GM18909 (cell line): ENCODE data around the gene PRDX3.

Source experiments
- ATAC-seq: cut with Tn5 transposase; IDR thresholded peaks from one replicate; pipeline ENCODE4 v1.9.1; 2021; ENCODE audit warnings: mild to moderate bottlenecking; ENCODE audit not compliant: unreplicated experiment, poor library complexity

Gene PRDX3

GRCh38 chr10:119178372-119179119, at the start of gene PRDX3:
Gene PRDX3 (minus strand): TSS chr10:119178812. CDS start chr10:119178790, 22 bp downstream.
- peak; percentile 95 for ATAC-seq

GRCh38 chr10:119227825-119228224, 49.2 kb upstream of the PRDX3 start:
- ATAC-seq = no peak

- no peak for ATAC-seq
These were observed 46.6 kb upstream of the PRDX3 start for GRCh38 chr10:119225083-119225658.

GRCh38 chr10:119222966-119223386, 44.4 kb upstream of the PRDX3 start:
- ATAC-seq = no peak

- no peak for ATAC-seq
These were observed 43.9 kb upstream of the PRDX3 start for GRCh38 chr10:119222537-119222936.

- ATAC-seq = no peak
These were observed 43.1 kb upstream of the PRDX3 start for GRCh38 chr10:119221666-119222065.

- no peak for ATAC-seq
These were observed 42.6 kb upstream of the PRDX3 start for GRCh38 chr10:119221201-119221600.

DNA sequence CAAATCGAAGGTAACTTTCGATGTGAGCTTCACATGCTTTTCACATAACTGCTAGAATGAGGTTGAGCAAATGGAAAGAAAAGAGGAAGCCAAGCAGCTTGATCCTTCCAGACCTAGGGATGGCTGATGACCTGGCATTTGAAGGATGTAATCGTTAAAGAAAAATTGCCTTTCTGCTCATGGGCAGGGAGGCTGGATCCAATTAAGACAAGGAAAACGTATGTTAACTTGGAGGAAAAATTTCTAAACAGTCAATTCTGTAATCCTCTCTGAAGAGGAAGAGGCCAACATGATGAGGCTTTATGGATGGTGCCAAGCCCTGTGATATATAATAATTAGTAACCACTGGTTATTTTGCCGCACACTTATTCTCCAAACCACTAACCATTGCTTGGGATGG, 41.3 kb upstream of the PRDX3 start:
- ATAC-seq = no peak

- ATAC-seq = no peak
These were observed 39.4 kb upstream of the PRDX3 start for GRCh38 chr10:119217991-119218490.

- ATAC-seq = no peak
These were observed 38.8 kb upstream of the PRDX3 start for GRCh38 chr10:119217401-119217800.

GRCh38 chr10:119216127-119216526, 37.5 kb upstream of the PRDX3 start:
- ATAC-seq = no peak

GRCh38 chr10:119215371-119215770, 36.8 kb upstream of the PRDX3 start:
- no peak for ATAC-seq

DNA sequence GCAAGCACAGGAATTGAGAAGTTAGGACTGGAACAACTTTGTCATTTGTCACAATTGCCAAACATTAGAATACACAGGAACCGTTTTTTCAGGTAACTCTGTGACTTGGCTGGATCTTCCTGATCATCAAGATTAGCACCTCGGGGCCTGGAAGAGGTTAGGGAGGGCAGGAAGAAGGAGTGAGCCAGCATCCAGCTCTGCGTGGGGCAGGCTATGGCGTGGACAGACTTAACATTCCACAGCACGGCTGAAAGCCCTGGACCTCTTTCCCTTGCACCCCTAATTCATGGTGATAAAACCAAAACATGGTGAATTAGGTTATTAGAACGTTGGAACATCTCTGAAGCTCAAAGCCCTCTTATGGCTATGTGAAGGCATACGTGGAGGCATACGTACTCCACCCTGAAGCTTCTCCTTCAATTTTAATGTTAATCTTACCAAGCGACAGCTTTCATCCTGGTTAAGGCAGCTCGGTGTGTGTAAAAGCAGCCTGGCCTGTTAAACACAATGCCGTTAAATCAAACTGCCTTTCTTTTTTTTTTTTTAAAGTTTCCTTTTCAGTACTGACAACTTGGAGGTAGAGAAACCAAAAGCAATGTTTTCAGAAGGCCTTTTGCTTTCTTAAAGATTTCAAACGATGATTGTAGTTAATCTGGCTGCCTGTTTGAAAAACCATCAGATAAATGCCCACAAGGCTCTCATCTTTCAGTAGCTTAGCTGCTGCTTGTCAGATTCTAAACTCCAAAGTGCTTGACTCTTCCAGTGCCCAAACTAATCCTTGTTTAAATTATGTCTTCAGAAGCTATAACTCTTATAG, 33.2 kb upstream of the PRDX3 start:
- no peak for ATAC-seq

DNA sequence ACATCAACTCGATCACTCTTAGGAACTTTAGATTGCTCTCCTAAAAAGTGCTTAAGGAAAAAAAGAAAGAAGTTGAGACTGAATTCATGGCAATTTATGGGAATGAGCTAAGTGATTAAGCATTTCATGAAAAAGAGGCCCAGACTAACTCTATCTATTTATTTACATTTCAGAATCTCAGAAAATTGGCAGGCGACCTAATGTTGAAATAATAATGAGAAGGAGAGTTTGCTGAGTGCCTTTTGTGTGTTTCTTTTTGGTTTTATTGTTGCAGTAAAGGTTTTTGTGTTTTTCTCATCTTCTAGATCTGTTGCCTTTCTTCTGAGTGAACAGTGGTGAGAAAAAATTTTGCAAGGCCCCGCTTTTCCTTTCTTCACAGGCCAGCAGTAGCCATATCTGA, 32.6 kb upstream of the PRDX3 start:
- no peak for ATAC-seq

DNA sequence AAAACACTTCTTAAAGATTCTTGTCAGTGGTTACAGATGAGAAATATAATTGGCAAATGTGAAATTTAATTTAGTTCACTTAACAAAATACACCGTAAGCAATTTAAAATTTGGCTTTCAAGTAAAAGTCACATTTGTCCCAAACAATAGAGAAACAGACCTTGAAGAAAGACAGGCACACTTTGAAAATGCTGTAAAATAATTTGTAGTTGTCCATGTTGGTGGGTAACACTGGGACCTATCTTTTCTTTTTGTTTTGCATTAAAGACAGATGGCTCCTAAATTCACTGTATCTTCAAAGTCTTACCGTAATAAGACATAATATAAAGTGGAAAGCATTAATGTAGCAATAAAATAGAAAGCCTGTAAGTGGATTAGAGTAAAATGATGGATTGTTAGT, 32.0 kb upstream of the PRDX3 start:
- ATAC-seq = no peak

DNA sequence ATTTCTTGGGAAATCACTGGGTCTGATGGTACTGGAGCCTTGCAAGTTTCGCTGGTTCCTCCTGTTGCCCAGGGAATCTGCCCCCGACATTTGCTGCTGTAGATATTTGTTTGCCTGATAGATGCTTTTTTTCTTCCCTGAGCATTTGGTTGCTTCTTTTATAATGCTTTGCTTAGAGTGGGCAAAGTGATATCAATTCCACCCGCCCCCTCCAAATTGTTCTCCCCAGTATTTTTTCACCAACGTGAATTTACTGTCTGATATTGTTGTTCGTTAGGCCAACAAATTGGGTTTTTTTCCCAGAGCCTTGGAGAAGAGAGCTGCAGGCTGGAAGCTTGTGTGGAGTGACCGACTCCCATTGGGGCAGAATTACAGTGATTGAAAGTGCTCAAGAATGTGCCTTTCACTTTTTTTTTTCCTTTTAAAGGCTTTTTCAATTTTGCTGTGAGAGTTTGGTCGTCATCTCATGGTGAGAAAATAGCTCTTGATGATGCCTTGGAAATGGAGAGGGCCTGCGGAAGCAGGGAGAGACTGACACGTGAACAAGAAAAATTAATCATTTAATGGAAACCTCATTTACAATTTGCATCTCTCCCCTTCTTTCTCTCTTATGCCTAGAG, 31.2 kb upstream of the PRDX3 start:
- ATAC-seq = no peak

DNA sequence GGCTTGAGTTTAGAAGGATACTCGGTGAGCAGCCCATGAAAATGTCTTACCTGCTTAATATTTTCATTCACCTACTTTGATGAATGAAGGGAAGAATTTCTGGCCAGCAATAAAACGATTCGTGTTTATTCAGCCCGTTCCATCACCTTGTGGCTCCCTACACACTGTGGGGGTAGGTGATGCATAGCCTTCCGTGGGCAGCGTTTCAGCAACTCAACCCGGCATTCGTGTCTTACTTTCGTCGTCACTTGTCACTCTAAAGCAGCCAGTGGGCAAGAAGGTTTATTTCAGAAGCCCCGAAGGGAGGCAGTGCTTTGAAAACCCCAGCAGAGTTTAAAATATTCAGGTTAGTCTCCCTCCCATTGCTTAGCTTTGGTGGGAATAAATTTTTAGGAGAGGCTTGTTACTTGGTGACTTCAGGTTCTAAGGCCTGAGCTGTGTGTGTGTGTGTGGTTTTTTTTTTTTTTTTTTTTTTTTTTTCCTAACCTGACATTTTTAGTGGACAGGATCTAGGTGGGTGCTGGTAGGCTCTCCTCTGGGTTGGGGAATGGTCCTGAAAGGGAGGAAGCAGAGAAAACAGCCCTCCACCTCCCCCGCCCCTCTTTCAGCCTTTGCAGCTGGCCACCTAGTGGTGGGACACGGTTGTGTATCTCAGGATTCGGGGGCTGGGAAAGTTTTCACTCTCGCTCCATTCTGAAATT, 30.6 kb upstream of the PRDX3 start:
- no peak for ATAC-seq

DNA sequence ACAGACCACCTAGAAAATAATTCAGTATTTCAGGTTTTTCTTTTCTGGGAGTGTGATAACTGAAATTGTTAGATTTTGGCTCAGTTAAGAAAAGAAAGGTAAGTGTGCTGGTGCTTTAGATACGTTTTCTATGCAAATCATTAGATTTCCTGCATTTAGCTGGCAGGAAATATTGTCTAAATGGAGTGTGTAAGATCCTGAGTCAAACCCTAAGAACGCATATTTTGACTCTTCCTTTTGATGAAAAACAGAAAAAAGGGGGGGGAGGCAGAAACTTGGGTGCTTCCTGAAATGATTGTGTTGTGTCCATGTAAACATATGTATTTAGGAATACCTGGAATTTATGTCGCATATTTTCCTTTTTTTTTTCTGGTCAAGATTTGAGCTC, 29.9 kb upstream of the PRDX3 start:
- ATAC-seq = no peak

DNA sequence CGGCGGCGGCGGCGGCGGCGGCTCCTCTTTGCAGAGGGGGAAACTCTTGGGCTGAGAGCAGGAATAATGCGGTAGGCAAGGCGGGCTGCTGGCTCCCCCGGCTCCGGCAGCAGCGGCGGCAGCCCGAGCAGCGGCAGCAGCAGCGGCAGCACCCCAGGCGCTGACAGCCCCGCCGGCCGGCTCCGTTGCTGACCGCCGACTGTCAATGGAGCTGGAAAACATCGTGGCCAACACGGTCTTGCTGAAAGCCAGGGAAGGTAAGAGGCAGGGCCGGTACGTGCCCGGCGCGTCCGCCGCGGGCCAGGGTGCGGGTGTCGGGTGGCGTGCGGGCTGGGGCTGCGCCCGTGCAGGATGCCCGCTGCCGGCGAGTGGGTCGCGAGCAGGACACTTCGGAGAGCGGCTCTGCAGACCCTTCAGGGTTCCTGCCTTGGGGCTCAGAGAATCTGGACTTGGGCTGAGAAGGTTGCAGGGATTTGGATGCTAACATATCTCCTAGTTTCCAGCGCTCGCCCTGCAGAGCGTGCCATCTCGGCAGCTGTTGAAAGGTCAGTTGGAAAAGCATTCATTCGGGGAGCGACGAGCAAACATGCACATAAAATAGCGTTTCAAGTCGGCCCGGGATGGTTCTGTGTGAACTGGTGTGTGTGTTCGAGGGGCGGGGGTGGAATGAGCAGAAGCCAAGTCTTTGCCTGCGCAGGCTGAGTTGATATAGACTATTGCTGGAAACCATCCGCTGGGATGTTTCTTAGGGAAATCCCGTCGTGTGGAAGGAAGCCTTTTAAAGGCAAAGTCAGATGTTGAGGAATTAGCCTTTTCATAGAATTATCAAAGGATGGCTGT, 29.3 kb upstream of the PRDX3 start:
- peak; percentile 17 for ATAC-seq
